Esophagus squamous epithelium (tissue), 4 donors: ENCODE results near the gene LDB3.

Experiments used
- POLR2A ChIP-seq, 4 donors: fragments of 450-650 bp; IDR thresholded peaks; one replicate each; pipeline ENCODE4 v1.6.1; 2017; ENCODE audit warnings: antibody characterized with exemption in 4 of 4, mild to moderate bottlenecking in 4 of 4, moderate library complexity in 3 of 4
- TF ChIP-seq, protein P1 (sequence below), 6 experiments: fragments of 450-650 bp in 4 of 6; fragments of 200-600 bp in 2 of 6; sonication (generic) in 2 of 6; IDR thresholded peaks; one replicate each; pipeline ENCODE4 v1.5.1; 2016 to 2019; ENCODE audit warnings: antibody characterized with exemption in 6 of 6, mild to moderate bottlenecking in 4 of 6, moderate library complexity in 4 of 6

DNA sequence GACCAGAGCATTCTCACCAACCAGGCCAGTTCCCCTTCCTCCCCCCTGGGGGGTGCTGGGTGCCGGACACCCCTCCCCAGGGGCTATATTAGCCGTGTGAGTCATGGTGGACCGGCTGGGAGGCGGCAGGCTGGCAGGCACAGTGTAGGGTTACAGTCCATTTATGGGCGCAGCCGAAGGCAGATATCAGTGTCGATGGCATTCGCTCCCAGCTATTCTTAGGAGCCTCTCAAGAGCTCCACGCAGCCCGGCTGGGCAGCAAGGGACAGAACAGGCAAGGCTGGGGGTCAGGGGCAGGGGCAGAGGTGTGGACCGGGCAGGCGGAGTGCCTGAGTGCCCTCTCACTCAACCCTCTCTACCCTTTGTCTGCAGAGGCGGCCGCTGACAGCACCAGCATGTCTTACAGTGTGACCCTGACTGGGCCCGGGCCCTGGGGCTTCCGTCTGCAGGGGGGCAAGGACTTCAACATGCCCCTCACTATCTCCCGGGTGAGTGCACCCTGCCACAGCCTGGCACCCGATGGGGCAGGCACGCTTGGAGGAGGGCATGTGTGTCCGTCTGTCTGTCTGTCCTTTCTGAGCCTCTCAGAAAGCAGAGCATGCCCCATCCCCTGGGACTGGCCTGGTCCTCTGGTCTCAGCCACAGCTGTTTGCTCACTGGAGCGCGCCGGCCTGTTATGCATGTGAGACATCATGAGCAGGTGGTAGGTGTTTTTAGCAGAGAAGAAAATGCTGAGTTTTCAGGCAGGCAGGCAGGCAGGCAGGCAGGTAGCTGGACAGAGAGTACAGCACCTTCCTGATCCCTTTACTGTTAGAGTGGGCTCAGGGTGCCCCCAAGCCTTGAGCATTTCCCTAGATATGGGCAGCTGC lies at the start of gene LDB3:
- TF ChIP-seq, protein P1, sequence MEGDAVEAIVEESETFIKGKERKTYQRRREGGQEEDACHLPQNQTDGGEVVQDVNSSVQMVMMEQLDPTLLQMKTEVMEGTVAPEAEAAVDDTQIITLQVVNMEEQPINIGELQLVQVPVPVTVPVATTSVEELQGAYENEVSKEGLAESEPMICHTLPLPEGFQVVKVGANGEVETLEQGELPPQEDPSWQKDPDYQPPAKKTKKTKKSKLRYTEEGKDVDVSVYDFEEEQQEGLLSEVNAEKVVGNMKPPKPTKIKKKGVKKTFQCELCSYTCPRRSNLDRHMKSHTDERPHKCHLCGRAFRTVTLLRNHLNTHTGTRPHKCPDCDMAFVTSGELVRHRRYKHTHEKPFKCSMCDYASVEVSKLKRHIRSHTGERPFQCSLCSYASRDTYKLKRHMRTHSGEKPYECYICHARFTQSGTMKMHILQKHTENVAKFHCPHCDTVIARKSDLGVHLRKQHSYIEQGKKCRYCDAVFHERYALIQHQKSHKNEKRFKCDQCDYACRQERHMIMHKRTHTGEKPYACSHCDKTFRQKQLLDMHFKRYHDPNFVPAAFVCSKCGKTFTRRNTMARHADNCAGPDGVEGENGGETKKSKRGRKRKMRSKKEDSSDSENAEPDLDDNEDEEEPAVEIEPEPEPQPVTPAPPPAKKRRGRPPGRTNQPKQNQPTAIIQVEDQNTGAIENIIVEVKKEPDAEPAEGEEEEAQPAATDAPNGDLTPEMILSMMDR (IDR thresholded peaks at IDR 0.05), result no peak
- peak in 2 of 4 donors; percentile 46 to 67 for TF ChIP-seq POLR2A (IDR thresholded peaks at IDR 0.05)
